NB4 (cell line): ENCODE data around the gene TTC32.

Experiments
- MYC ChIP-seq: IDR thresholded peaks from 2 replicates; pipeline ENCODE4 v1.6.1; 2011; ENCODE audit warnings: low read depth, low read length
- POLR2A ChIP-seq: IDR thresholded peaks from 2 replicates; pipeline ENCODE4 v1.6.1; 2011; ENCODE audit warnings: mild to moderate bottlenecking; ENCODE audit not compliant: insufficient read length; ENCODE audit errors: extremely low read depth
- TF ChIP-seq, protein P1 (sequence below): IDR thresholded peaks from one replicate; pipeline ENCODE4 v1.5.1; 2012; ENCODE audit warnings: low read depth, low read length
- TF ChIP-seq, protein P2 (sequence below): IDR thresholded peaks from 2 replicates; pipeline ENCODE4 v1.6.1; 2011; ENCODE audit warnings: low read depth, low read length

- TF ChIP-seq, protein P1, sequence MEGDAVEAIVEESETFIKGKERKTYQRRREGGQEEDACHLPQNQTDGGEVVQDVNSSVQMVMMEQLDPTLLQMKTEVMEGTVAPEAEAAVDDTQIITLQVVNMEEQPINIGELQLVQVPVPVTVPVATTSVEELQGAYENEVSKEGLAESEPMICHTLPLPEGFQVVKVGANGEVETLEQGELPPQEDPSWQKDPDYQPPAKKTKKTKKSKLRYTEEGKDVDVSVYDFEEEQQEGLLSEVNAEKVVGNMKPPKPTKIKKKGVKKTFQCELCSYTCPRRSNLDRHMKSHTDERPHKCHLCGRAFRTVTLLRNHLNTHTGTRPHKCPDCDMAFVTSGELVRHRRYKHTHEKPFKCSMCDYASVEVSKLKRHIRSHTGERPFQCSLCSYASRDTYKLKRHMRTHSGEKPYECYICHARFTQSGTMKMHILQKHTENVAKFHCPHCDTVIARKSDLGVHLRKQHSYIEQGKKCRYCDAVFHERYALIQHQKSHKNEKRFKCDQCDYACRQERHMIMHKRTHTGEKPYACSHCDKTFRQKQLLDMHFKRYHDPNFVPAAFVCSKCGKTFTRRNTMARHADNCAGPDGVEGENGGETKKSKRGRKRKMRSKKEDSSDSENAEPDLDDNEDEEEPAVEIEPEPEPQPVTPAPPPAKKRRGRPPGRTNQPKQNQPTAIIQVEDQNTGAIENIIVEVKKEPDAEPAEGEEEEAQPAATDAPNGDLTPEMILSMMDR: no peak
- TF ChIP-seq POLR2A (no peak), MYC (no peak)
- TF ChIP-seq, protein P2, sequence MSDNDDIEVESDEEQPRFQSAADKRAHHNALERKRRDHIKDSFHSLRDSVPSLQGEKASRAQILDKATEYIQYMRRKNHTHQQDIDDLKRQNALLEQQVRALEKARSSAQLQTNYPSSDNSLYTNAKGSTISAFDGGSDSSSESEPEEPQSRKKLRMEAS: no peak
These were observed 3.0 kb downstream of the TTC32 start for GRCh38 chr2:19898592-19899329.
